Activated T-cell treated with anti-CD3 and anti-CD28 coated beads, Interleukin-2, amount 50 U/mL, for 72 hours (primary cell): ENCODE results near the gene BAG3. TPM values are rescaled to one million over a fixed set of nuclear protein-coding genes. Genes with fewer than 3 reads are reported as not detected.

Source experiments
- ATAC-seq, 2 donors: fragments of 150-1000 bp; cut with Tn5 transposase; replicated peaks in 1 of 2; 2 replicates each; pipeline ENCODE4 v1.10.0; 2021; ENCODE audit warnings: moderate library complexity in 2 of 2, mild to moderate bottlenecking in 1 of 2
- DNase-seq, 2 donors: peaks; one replicate each; pipeline ENCODE4 v3.0.0; 2021 to 2022; ENCODE audit warnings: mixed read lengths in 1 of 2
- H3K27ac Mint-ChIP-seq: one replicate; pipeline ENCODE4 v1.8.0; 2022; ENCODE audit warnings: mild to moderate bottlenecking, moderate library complexity, mixed read lengths
- H3K27me3 Mint-ChIP-seq: one replicate; pipeline ENCODE4 v1.8.0; 2022; ENCODE audit warnings: low read depth, mixed read lengths
- H3K36me3 Mint-ChIP-seq, 2 donors: one replicate each; pipeline ENCODE4 v1.8.0; 2022; ENCODE audit warnings: mixed read lengths in 2 of 2, mild to moderate bottlenecking in 1 of 2; ENCODE audit not compliant: insufficient read depth in 2 of 2
- H3K4me1 Mint-ChIP-seq: one replicate; pipeline ENCODE4 v1.8.0; 2022; ENCODE audit warnings: low read depth, mixed read lengths
- H3K4me3 Mint-ChIP-seq, 2 donors: one replicate each; pipeline ENCODE4 v1.8.0; 2022; ENCODE audit warnings: mild to moderate bottlenecking in 2 of 2, mixed read lengths in 2 of 2, moderate library complexity in 2 of 2
- H3K9me3 Mint-ChIP-seq, 2 donors: one replicate each; pipeline ENCODE4 v1.8.0; 2022; ENCODE audit warnings: mixed read lengths in 2 of 2
- total RNA-seq, 2 donors: library from RNA; stranded (reverse); gene quantifications; one replicate each; pipeline ENCODE4 v1.2.3, GENCODE V29; 2022

The BAG3 gene
- total RNA-seq, 2 donors from 2014 or later = 16.4 to 22.1 TPM

GRCh38 chr10:119644205-119644814 lies 6.9 kb upstream of the BAG3 start:
- Mint-ChIP-seq H3K4me1 (peaks cover 26% of the 10 kb centered on the region), H3K27me3 (peaks cover 15% of the 10 kb centered on the region), H3K4me3 (no peak overlapping the region), H3K36me3 (no peaks in the 10 kb centered on the region), H3K27ac (no peak overlapping the region), H3K9me3 (peaks cover 1 to 2% of the 10 kb centered on the region in 2 donors)
- no peak for DNase-seq
- ATAC-seq = no peak

DNA sequence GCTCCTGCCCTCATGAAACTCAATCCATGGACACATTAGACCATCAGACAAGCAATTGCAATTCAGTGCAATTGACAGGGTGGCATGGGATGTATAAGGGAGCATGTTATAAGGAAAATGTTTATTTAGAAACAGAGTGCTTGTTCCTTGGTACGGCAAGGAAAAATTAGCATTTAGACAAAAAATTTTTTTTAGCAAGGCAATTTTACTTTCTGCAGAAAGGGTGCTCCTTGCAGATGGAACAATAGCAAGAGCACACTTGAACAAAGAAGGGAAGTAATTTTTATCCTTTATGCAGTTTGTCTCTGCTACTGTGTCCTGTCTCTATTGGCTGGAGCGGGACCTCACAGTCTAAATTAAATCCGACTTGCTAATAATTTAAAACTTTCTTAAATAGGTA lies 6.2 kb upstream of the BAG3 start:
- peaks cover 26% of the 10 kb centered on the region for H3K4me1 Mint-ChIP-seq
- no peak overlapping the region for H3K4me3 Mint-ChIP-seq
- no peak overlapping the region for H3K27ac Mint-ChIP-seq

GRCh38 chr10:119650062-119650461 lies 1.1 kb upstream of the BAG3 start:
- H3K27me3 Mint-ChIP-seq = no peaks in the 10 kb centered on the region
- peaks cover 0 to 2% of the 10 kb centered on the region in 2 donors for H3K9me3 Mint-ChIP-seq

More for the DNA sequence above, 6.2 kb upstream of the BAG3 start:
- H3K9me3 Mint-ChIP-seq = peaks cover 1 to 2% of the 10 kb centered on the region in 2 donors
- peaks cover 9% of the 10 kb centered on the region for H3K27me3 Mint-ChIP-seq
- H3K36me3 Mint-ChIP-seq = no peaks in the 10 kb centered on the region
- ATAC-seq (no peak), DNase-seq (no peak)

GRCh38 chr10:119651514-119652360 lies 557 bp downstream of the BAG3 start:
- Mint-ChIP-seq H3K4me3 (peak overlapping the region; percentile 84 to 99), H3K4me1 (peaks cover 53% of the 10 kb centered on the region), H3K27ac (peak overlapping the region; percentile 91), H3K36me3 (no peaks in the 10 kb centered on the region), H3K9me3 (no peaks in the 10 kb centered on the region), H3K27me3 (no peaks in the 10 kb centered on the region)
- DNase-seq (peak; percentile 28 to 35), ATAC-seq (peak; percentile 14)

More at GRCh38 chr10:119650062-119650461, 1.1 kb upstream of the BAG3 start:
- Mint-ChIP-seq H3K27ac (peak overlapping the region; percentile 93), H3K4me1 (peaks cover 36% of the 10 kb centered on the region), H3K36me3 (no peaks in the 10 kb centered on the region), H3K4me3 (peak overlapping the region; percentile 91 to 95)
- no peak for DNase-seq
- no peak for ATAC-seq

GRCh38 chr10:119652361-119652730 lies 1.2 kb downstream of the BAG3 start:
- Mint-ChIP-seq H3K9me3 (no peaks in the 10 kb centered on the region), H3K27me3 (no peaks in the 10 kb centered on the region), H3K36me3 (peaks cover 0 to 2% of the 10 kb centered on the region in 2 donors)

DNA sequence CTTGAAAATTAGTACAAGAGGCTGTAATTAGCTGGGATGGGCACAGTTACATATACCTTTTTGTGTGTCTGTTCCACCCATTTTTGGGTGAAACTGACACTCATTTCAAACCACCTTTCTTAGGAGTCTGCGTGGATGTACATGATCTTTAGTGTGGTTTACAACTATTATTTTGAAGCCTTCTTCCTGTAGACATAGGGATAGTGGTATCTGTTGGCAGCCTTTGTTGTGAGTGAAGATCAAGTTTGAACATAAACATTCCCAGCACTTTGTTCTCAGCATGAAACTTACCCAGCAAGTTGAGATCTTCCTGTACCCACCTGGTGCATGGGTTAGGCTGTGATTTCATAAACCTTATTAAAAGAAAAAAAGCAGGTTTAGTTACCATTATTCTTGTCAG lies 2.0 kb downstream of the BAG3 start:
- ATAC-seq (peak; percentile 9 to 20), DNase-seq (no peak)
- Mint-ChIP-seq H3K4me1 (peaks cover 62% of the 10 kb centered on the region), H3K27me3 (no peaks in the 10 kb centered on the region), H3K4me3 (peak overlapping the region; percentile 84 to 99), H3K9me3 (no peaks in the 10 kb centered on the region), H3K36me3 (peaks cover 0 to 2% of the 10 kb centered on the region in 2 donors), H3K27ac (peak overlapping the region; percentile 76)

More at GRCh38 chr10:119652361-119652730, 1.2 kb downstream of the BAG3 start:
- H3K4me1 Mint-ChIP-seq = peaks cover 59% of the 10 kb centered on the region
- H3K4me3 Mint-ChIP-seq = peak overlapping the region; percentile 84 to 99
- no peak for DNase-seq
- ATAC-seq = peak; percentile 26 to 27
- peak overlapping the region; percentile 91 for H3K27ac Mint-ChIP-seq

- DNase-seq (no peak), ATAC-seq (no peak)
- H3K36me3 Mint-ChIP-seq = peaks cover 0 to 2% of the 10 kb centered on the region in 2 donors
- H3K9me3 Mint-ChIP-seq = no peaks in the 10 kb centered on the region
- peaks cover 65% of the 10 kb centered on the region for H3K4me1 Mint-ChIP-seq
- H3K27me3 Mint-ChIP-seq = no peaks in the 10 kb centered on the region
- peak overlapping the region; percentile 40 for H3K27ac Mint-ChIP-seq
- peak overlapping the region; percentile 84 to 99 for H3K4me3 Mint-ChIP-seq
Observed at GRCh38 chr10:119653916-119654315, 2.7 kb downstream of the BAG3 start.

DNA sequence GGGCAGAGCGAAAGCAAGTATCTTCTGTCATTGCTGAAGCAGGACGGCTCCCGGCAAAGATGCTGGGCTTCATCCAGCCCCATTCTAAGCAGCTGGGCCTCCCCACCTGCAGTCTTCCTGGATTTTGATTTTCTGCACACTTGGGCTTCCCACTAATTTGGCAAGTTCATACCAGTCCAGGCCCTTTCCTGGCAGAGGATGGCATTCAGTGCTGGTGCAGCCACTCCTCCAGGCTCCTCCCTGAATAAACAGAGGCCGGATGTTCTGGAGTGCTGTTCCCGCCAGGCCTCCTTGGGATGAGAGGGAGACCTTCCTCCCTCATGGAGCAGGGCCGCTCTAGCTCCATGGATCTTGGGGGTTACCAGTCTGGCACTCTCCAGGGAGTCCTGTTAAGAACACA lies 3.4 kb downstream of the BAG3 start:
- ATAC-seq (no peak), DNase-seq (no peak)
- H3K27ac Mint-ChIP-seq = peak overlapping the region; percentile 40
- H3K27me3 Mint-ChIP-seq = no peaks in the 10 kb centered on the region
- H3K4me3 Mint-ChIP-seq = peak overlapping the region; percentile 84 to 99
- no peaks in the 10 kb centered on the region for H3K9me3 Mint-ChIP-seq
- H3K4me1 Mint-ChIP-seq = peaks cover 65% of the 10 kb centered on the region
- H3K36me3 Mint-ChIP-seq = peaks cover 0 to 2% of the 10 kb centered on the region in 2 donors

- Mint-ChIP-seq H3K4me1 (peaks cover 60% of the 10 kb centered on the region), H3K27ac (peak overlapping the region; percentile 40), H3K36me3 (peaks cover 0 to 2% of the 10 kb centered on the region in 2 donors), H3K4me3 (peak overlapping the region; percentile 84 to 99), H3K27me3 (no peaks in the 10 kb centered on the region), H3K9me3 (no peaks in the 10 kb centered on the region)
- ATAC-seq (peak; percentile 70 to 76), DNase-seq (peak; percentile 60 to 63)
Observed at GRCh38 chr10:119655566-119656001, 4.4 kb downstream of the BAG3 start.

- peaks cover 65% of the 10 kb centered on the region for H3K4me1 Mint-ChIP-seq
- peak; percentile 6 for ATAC-seq
- no peak for DNase-seq
- peak overlapping the region in 1 of 2 donors; percentile 99 for H3K4me3 Mint-ChIP-seq
- H3K27ac Mint-ChIP-seq = peak overlapping the region; percentile 40
- H3K9me3 Mint-ChIP-seq = no peaks in the 10 kb centered on the region
- peaks cover 0 to 2% of the 10 kb centered on the region in 2 donors for H3K36me3 Mint-ChIP-seq
- H3K27me3 Mint-ChIP-seq = no peaks in the 10 kb centered on the region
Observed at GRCh38 chr10:119656760-119657159, 5.6 kb downstream of the BAG3 start.

- peak overlapping the region in 1 of 2 donors; percentile 15 for H3K4me3 Mint-ChIP-seq
- no peak for ATAC-seq
- H3K27me3 Mint-ChIP-seq = no peaks in the 10 kb centered on the region
- peaks cover 0 to 2% of the 10 kb centered on the region in 2 donors for H3K36me3 Mint-ChIP-seq
- no peaks in the 10 kb centered on the region for H3K9me3 Mint-ChIP-seq
- H3K27ac Mint-ChIP-seq = peak overlapping the region; percentile 30
- no peak for DNase-seq
- peaks cover 70% of the 10 kb centered on the region for H3K4me1 Mint-ChIP-seq
Observed at GRCh38 chr10:119657725-119658124, 6.5 kb downstream of the BAG3 start.

DNA sequence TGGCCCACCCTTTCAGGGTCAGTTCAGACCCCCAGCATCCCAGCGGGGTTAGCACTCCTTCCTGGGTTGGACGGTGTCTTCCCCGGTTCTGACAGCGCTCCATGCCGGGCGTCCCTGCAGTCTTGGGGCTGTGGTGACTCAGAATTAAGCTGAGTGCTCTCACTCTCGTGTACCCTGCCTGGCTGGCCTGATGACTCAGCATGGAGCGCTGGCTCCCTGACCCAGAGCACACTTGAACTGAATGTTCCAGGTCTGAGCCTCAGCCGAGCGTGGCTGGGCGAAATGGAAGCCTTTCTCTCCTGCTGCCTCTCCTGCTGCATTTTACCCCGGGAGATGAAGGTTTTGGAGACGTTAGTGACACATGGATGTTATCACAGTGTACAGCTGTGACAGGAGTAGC lies 7.1 kb downstream of the BAG3 start:
- ATAC-seq (no peak), DNase-seq (no peak)
- Mint-ChIP-seq H3K4me3 (no peak overlapping the region), H3K4me1 (peaks cover 68% of the 10 kb centered on the region), H3K9me3 (no peaks in the 10 kb centered on the region), H3K27me3 (no peaks in the 10 kb centered on the region), H3K27ac (no peak overlapping the region), H3K36me3 (peaks cover 0 to 2% of the 10 kb centered on the region in 2 donors)

DNA sequence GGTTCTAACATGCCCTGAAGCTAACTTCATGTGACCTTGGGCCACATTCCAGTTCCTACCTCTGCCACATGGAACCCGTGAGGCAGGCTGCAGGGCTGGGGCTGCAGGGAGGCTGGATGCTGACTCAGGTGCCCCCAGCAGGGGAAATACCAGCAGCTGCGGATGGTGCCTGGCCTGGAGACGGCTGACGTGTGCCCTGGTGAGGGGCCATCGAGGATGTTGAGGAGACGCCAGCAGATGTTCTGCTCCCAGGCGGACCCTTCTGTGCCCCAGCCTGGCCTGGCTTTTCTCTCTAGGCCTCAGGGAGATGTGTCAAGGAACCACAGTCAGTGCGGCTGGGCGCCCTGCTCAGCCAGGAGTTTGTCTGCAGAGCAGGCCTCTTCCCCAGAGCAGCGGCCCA lies 8.8 kb downstream of the BAG3 start:
- Mint-ChIP-seq H3K4me1 (peaks cover 68% of the 10 kb centered on the region), H3K9me3 (no peaks in the 10 kb centered on the region), H3K4me3 (no peak overlapping the region), H3K27me3 (no peaks in the 10 kb centered on the region), H3K27ac (no peak overlapping the region), H3K36me3 (peaks cover 0 to 2% of the 10 kb centered on the region in 2 donors)
- DNase-seq (no peak), ATAC-seq (no peak)
